Measurements from ENCODE around the gene CUZD1. TPM values are rescaled to one million over a fixed set of nuclear protein-coding genes. Genes with fewer than 3 reads are reported as not detected.

Gene CUZD1
- total and polyA plus RNA-seq, 2 of the 4 experiments (the other 2 are of a cell fraction): 0.36 to 0.67 TPM

- Histone ChIP-seq H3K23ac (ENCODE audit: low read depth, low read length) (no peak overlapping the region), H3K9ac (ENCODE audit: low read depth, low read length) (no peak overlapping the region), H4K91ac (ENCODE audit: insufficient read depth, low read depth, low read length) (no peak overlapping the region), H2BK15ac (ENCODE audit: low read depth, low read length) (no peak overlapping the region), H2AFZ (replicated peaks; ENCODE audit: low read length, poor library complexity) (no peak overlapping the region), H2AK5ac (ENCODE audit: low read depth, low read length) (no peak overlapping the region), H3K4me1 (ENCODE audit: control insufficient read depth, insufficient read depth, low read length) (peaks cover 11% of the 10 kb centered on the region), H3K27me3 (ENCODE audit: control insufficient read depth, insufficient read depth, low read length) (no peaks in the 10 kb centered on the region), H3K79me1 (ENCODE audit: low read depth in 1 of 2, low read length in 2 of 2) (peaks cover 0 to 17% of the 10 kb centered on the region in 2 experiments; a peak in 3 of 4 replicates), H3K4me2 (ENCODE audit: low read depth, low read length) (no peak overlapping the region), H4K8ac (ENCODE audit: low read depth in 2 of 2, low read length in 2 of 2) (no peak overlapping the region), H4K20me1 (ENCODE audit: insufficient read depth, low read length) (no peaks in the 10 kb centered on the region), H2AK9ac (replicated peaks; ENCODE audit: low read depth, low read length, poor library complexity) (no peak overlapping the region), H3K4me3 (ENCODE audit: insufficient read depth, low read depth, low read length) (no peak overlapping the region), H4K5ac (ENCODE audit: low read depth, low read length) (no peak overlapping the region), H2BK5ac (ENCODE audit: low read depth, low read length, poor library complexity, severe bottlenecking) (no peak overlapping the region), H3K14ac (replicated peaks; ENCODE audit: low read depth, low read length) (no peak overlapping the region), H3K4ac (ENCODE audit: low read depth, low read length) (no peak overlapping the region), H2BK120ac (ENCODE audit: low read depth, low read length) (no peak overlapping the region), H3K18ac (ENCODE audit: low read depth, low read length) (no peak overlapping the region), H3K56ac (ENCODE audit: extremely low read depth, insufficient read depth, low read length) (no peak overlapping the region), H3K9me1 (ENCODE audit: insufficient read depth, low read length) (peaks cover 5% of the 10 kb centered on the region; the same call in 1 of the 2 replicates), H2BK20ac (ENCODE audit: low read depth, low read length) (no peak overlapping the region), H3K36me3 (ENCODE audit: control insufficient read depth, insufficient read depth, low read length) (no peaks in the 10 kb centered on the region), H3K9me3 (ENCODE audit: control insufficient read depth, insufficient read depth, low read length) (no peaks in the 10 kb centered on the region), H3K27ac (ENCODE audit: insufficient read depth, low read length) (no peak overlapping the region)
- intact Hi-C loops (cut with micrococcal nuclease) (no loop called here), in situ Hi-C loops (cut with MboI; ENCODE audit: low sequenced_read_pairs) (no loop called here), dilution Hi-C loops (cut with HindIII; ENCODE audit: low sequenced_read_pairs, unreplicated experiment) (no loop called here)
- ATAC-seq (ENCODE audit: low read depth) (no peak), DNase-seq (peak; percentile 34)
- no TSS peak for BruUV-seq (replicated peaks)
- WGBS, 2 experiments (ENCODE audit: extremely low coverage in 2 of 2, insufficient read length in 1 of 2): 87% methylated on average over 3 of the region's 12 CpGs; no CpG with 5 or more reads in 1 of the 2 experiments
- CTCF ChIA-PET: no interaction called here
- POLR2A ChIA-PET (ENCODE audit: unreplicated experiment): no interaction called here
- TF ChIP-seq RFX5 (IDR thresholded peaks at IDR 0.05; ENCODE audit: low read depth, low read length) (no peak), MAZ (IDR thresholded peaks at IDR 0.05; ENCODE audit: borderline replicate concordance, low read depth, low read length) (no peak), ELK1 (IDR thresholded peaks at IDR 0.05; ENCODE audit: borderline replicate concordance, low read depth, low read length) (no peak), MXI1 (IDR thresholded peaks at IDR 0.05; ENCODE audit: borderline replicate concordance, low read depth, low read length) (no peak), BHLHE40 (IDR thresholded peaks at IDR 0.05; ENCODE audit: low read depth, low read length) (no peak), SMC3 (IDR thresholded peaks at IDR 0.05; ENCODE audit: low read depth, low read length) (no peak), USF2 (IDR thresholded peaks at IDR 0.05; ENCODE audit: low read depth, low read length) (no peak), CEBPB (IDR thresholded peaks at IDR 0.05; ENCODE audit: low read depth, low read length) (no peak), FOS (IDR thresholded peaks at IDR 0.05; ENCODE audit: low read depth, low read length) (no peak), POLR2A (IDR thresholded peaks at IDR 0.05; ENCODE audit: low read depth, low read length) (no peak), RAD21 (IDR thresholded peaks at IDR 0.05; ENCODE audit: low read length) (no peak), MAFK (IDR thresholded peaks at IDR 0.05; ENCODE audit: low read depth, low read length) (no peak), CHD1 (IDR thresholded peaks at IDR 0.05; ENCODE audit: low read depth, low read length) (no peak), CTCF (conservative IDR thresholded peaks at IDR 0.05; ENCODE audit: low read depth, low read length) (no peak), NFE2L2 (IDR thresholded peaks at IDR 0.05; ENCODE audit: low read depth, low read length) (no peak)
Measured at GRCh38 chr10:122847782-122848604, 2.3 kb upstream of the CUZD1 start.
